ENCODE measurements around the gene DERA. TPM values are rescaled to one million over a fixed set of nuclear protein-coding genes. Genes with fewer than 3 reads are reported as not detected.
"Not testable (repeated sequence)": the region's sequence is repeated elsewhere in the genome, so short reads cannot be mapped to it uniquely, and the experiment has no call there.

DERA gene
- total RNA-seq: 22.4 TPM

DNA sequence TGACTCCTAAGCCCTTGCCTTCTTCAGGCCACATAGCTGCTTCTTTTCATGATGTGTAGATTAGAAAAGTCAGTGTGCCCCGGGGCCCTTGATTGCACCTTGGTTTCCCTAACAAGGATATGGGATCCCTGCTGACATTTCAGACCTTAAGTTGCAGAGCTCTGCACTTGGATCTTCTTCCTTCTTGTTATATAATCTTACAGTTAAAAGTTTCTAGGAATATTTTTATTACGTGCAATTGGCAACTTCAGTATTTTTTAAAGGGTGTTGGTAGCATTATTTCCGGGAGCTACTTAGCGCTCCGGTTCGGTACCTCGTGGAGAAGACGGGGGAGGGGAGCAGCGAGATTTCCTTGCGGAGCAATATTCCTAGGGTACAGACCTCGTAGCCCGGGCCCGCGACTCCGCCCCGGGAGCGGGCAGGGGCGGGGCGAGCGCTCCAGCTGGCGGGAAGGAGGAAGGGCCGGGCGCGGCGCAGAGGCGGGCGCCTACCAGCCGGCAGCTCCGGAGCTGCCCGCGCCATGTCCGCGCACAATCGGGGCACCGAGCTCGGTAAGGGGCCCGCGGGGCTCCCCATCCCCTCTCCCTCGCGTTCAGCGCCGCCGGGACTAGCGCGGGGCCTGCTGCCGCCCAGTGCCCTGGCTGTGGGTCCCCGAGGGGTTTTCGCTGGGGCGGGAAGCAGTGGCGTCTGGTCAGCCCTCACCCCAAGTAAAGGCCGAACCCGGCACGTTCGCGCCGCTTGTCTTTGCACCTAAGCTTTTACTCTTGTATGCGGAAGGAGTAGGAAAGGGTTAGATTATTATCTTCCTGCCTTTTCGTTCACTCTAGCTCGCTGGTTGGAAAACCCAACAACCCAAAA, at the start of gene DERA:
TSS of gene DERA (plus strand) at position 469 of the 858 bp plus-strand sequence. CDS start at position 521, 52 bp downstream.
- no peak for FAIRE-seq
- DNase-seq (ENCODE audit: low spot score in 2 of 2): peak; percentile 71 to 80

DNA sequence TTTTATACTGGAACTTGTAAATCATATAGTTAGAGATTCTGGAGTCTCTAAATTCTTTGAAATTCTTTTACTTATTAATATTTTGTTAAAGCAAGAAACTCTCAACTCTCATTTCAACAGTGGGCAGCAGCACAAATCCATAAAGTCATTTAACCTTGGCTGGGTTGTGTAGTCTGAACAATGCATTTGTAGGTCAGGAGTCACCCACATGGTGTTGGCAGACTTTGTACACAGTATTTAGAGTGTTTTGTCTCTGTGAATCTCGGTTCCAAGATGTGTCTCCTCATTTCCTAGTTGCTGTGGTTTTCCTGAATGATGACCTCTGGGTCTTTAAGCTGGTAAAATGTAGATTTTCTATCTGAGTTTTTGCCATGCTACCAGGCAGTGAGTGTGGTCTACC, 49.7 kb upstream of the DERA start:
- DNase-seq (ENCODE audit: low spot score in 2 of 2) (no peak), FAIRE-seq (no peak)

DNA sequence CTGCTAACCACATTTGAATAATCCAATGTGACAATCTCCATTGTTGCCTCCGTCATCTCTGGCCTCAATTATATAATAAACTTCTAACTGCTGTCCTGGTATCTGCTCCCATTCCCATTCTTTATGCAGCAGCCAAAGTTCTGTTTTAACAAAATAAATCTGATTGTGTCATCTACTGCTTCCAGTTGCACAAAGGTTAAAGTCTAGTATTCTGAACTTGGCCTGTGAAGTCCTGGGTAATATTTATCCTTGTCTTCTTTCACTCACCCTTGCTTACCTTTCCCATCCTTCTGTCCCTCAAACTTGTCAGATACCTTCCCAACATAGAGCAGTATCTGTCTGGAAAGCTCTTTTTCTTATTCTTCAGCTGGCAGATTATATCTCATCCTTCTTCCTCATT, 48.3 kb upstream of the DERA start:
- FAIRE-seq (no peak), DNase-seq (ENCODE audit: low spot score in 2 of 2) (no peak)

DNA sequence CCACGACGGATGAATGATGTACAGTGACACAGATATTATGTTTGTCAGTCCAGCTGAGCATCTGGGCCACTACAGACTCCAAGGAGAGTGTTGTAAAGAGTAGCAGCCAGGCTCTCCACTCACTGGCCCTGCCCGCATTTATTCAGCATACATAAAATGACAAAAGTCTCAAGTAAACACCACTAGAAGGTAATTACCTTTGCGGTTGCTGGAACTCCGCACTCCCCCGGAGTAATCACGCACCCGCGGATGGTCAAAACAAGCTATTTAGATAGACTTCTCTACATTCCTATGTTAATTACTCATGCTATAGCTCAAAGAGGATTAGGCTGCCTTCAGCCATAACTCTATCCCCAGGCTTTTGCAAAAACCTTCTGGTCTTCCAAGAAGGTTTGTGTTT, 47.8 kb upstream of the DERA start:
- FAIRE-seq (no peak), DNase-seq (ENCODE audit: low spot score in 2 of 2) (no peak)

DNA sequence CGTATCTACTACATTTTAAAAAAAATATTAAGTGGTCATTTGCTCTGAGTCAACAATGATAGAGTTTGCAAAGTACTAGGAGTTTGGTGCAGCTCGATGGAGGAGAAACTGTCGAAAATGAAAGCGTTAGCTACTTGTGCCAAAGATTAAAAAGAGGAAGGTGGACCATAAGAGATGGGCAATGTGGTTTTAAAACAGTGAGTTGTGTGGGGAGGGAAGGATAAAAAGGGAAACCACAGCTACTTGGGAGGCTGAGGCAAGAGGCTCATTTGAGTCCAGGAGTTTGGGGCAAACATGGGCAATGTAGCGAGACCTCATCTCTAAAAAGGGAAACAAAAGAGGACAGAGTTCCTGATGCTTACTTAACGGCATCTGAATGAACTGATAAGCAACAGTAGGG, 47.1 kb upstream of the DERA start:
- no peak for FAIRE-seq

DNA sequence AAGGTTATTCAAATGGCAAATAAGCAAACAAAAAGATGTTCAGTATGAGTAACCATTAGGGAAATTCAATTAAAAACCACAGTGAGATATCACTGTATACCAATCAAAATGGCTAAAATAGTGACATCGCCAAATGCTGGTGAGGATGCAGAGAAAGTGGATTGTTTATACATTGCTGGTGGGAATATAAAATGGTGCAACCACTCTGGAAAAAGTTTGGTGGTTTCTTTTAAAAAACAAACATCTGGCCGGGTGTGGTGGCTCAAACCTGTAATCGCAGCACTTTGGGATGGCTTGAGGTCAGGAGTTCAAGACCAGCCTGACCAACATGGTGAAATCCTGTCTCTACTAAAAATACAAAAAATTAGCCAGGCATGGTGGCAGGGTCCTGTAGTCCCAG, 42.9 kb upstream of the DERA start:
- no peak for FAIRE-seq
- DNase-seq (ENCODE audit: low spot score in 2 of 2): no peak

More for the DNA sequence above, 47.1 kb upstream of the DERA start:
- DNase-seq (ENCODE audit: low spot score in 2 of 2): no peak

DNA sequence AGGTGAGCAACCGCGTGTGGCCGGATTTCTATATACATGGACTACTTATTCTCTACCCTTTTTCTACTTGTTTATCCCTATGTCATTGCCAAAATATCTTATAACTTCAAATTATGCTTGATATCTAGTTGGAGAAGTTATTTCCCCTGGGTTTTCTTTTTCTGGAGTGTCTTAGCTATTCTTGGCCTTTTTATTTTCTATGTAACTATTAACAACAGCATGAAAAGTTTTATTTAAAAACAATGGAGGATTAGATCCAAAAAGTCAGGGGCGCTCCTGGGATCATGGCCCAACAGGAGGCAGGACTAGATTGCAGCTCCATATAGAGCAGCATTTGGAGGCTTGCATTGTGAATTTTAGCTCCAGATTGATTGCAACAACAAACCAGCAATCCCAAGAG, 37.6 kb upstream of the DERA start:
- FAIRE-seq: no peak
- DNase-seq (ENCODE audit: low spot score in 2 of 2): no peak

DNA sequence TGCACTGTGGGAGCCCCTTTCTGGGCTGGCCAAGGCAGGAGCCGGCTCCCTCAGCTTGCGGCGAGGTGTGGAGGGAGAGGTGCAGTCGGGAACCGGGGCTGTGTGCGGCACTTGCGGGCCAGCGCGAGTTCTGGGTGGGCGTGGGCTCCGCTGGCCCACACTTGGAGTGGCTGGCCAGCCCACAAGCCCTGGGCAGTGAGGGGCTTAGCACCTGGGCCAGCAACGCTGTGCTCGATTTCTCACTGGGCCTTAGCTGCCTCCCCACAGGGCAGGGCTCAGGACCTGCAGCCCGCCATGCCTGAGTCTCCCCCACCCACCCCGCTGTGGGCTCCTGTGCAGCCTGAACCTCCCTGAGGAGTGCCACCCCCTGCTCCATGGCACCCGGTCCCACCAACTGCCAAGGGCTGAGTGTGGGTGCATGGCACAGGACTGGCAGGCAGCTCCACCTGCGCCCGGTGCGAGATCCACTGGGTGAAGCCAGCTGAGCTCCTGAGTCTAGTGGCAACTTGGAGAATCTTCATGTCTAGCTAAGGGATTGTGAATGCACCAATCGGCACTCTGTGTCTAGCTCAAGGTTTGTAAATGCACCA, 36.5 kb upstream of the DERA start:
- not testable (repeated sequence) for DNase-seq (ENCODE audit: low spot score in 2 of 2); FAIRE-seq

DNA sequence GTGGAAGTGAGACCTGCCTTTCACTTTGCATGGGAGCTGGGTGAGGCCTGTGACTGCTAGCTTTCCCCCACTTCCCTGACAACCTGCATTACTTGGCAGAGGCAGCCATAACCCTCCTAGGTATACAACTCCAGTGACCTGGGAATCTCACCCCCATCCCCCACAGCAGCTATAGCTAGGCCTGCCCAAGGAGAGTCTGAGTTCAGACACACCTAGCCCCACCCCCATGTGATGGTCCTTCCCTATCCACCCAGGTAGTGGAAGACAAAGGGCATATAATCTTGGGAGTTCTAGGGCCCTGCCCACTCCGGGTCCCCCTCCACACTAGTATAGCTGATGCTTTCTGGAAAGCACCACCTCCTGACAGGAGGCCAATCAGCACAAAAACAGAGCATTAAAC, 35.3 kb upstream of the DERA start:
- DNase-seq (ENCODE audit: low spot score in 2 of 2) (no peak), FAIRE-seq (no peak)

DNA sequence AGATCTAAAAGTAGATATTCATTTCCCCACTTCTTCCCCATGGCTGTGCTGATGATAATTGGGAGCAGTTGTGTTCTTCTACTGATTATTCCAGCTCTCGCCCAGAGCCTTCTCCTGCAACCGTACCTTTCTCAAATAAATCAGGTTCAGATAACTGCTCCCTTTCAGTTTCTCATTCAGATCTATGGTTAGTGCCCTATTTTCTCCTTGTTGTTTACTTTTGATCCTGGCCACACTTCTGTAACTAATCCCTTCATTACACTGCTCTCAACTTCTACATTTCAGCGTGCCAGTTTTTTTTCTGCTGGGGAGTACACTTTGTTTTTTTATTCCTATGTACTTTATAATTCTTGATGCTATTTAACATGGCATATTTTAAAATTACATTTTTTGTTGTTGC, 31.7 kb upstream of the DERA start:
- FAIRE-seq (no peak), DNase-seq (ENCODE audit: low spot score in 2 of 2) (no peak)

DNA sequence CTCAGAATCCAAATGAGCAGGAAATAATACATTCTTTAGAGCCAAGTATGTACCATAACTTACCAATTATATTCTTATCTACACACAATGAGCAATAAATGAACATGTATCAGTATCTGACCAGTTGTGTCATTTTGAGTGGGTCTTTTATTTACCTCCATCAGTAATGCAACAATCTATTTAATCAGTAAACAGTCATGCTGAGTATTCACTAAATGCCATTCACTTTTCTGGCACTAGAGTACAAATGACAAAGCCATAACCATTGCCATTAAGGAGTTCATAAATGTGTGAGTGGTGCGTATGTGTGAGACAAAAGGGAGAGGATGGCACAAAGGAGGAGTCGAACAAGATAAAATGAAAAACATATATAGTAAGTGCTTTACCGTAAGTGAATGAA, 30.4 kb upstream of the DERA start:
- FAIRE-seq (no peak), DNase-seq (ENCODE audit: low spot score in 2 of 2) (no peak)

DNA sequence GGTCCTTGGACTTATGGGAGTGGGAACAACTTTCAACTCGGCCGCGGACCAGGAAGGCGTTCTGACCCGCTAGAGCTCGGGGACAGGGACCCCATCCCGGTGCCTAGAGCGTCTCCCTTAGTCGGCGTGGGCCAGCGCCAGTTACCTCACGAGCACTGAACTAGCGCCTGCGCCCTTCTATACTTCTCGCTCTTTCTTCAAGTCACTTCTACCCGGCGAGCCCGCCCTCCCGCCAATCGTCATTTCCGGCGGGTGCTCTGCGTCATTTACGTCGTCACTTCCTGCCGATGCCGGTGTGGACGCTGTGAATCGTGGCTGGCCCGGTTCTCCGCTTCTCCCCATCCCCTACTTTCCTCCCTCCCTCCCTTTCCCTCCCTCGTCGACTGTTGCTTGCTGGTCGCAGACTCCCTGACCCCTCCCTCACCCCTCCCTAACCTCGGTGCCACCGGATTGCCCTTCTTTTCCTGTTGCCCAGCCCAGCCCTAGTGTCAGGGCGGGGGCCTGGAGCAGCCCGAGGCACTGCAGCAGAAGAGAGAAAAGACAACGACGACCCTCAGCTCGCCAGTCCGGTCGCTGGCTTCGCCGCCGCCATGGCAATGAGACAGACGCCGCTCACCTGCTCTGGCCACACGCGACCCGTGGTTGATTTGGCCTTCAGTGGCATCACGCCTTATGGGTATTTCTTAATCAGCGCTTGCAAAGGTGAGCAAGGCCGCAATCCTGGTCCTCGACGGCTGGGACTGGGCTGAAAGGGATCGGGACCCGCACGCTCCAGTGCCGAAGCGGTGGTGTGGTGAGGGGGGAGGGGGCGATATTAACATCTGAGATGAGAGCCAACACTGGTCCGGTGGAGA, 28.8 kb upstream of the DERA start, which contains the start of gene STRAP:
TSS of gene STRAP (plus strand) at position 270 of the 854 bp plus-strand sequence. CDS start at position 591, 321 bp downstream.
- FAIRE-seq (peak; percentile 64), DNase-seq (ENCODE audit: low spot score in 2 of 2) (peak; percentile 80 to 92)

DNA sequence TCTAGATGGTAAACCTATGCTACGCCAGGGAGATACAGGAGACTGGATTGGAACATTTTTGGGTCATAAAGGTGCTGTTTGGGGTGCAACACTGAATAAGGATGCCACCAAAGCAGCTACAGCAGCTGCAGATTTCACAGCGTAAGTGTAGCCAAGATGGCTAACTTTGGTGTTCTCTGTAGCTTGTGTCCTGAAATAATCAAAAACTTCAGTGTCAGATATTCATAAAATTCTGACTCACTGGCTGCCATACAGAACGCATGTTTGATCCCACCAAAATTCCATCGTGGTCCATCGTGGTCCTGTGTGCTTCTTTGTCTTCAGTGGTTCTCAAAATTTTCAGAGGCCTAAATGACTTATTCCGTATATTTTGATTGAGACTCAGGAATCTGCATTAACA, 27.6 kb upstream of the DERA start:
- FAIRE-seq: no peak
- no peak for DNase-seq (ENCODE audit: low spot score in 2 of 2)

DNA sequence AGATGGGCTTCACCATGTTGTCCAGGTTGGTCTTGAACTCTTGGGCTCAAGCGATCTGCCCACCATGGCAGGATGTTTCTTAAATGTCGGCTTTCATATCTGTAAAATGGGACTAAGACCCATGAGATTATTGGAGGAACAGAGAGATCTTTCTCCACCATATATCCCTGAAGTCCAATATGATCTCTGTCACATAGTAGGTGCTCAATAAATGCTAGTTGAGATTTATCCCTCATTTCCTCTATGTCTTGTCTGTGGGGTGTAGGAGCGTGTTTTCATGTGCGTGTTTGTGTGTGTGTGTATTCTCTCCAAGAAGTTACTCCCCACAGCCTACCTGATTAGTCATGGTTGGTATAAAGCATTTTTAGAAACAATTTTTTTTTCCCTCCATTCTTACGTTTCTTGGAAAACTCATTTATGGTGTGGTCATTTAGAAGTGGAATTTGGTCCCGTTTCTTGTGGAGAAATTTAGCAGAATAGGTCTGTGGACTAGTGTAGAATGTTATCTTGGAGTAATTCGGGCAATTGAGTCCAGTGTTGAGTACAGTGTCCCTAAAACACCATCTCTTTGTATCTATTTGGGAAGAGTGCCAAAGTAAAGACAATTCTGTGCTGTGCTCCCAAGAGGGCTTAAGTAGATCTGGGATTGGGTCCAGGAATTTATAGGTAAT, 24.6 kb upstream of the DERA start:
- no peak for DNase-seq (ENCODE audit: low spot score in 2 of 2)
- no peak for FAIRE-seq

DNA sequence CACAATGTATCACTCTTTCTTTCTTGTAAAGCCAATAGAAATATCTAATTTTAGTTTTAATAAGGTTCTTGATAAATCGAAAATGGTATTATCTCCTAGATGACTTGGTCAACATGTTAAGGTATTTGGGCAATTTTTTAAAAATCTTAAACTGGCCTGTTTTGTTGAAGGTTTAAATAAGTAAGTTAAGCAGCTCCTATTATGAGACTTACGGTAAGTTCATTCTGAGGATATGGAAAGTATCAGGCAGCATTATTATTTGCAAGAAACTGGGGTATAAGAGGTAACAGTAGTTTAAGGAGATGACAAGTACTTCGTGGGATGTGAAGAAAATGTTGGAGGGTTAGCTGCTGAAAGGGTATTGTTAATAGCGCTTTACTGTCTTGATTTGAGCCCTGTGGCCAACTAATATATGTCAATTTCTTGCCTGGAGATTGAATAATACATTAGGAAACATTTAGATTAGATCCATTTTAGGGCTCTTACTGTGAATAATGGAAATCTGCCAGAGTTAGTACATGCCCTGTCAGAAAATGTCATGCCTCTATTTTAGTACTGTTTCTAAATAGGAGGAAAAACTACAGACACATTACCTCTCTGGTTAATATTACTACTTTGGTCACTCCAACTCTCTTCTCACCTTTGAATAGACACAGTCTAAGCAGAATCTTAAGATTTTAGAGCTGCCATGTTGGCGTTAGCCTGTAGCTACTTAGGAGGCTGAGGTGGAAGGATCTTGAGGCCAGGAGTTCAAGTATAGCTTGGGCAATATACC, 23.9 kb upstream of the DERA start:
- no peak for DNase-seq (ENCODE audit: low spot score in 2 of 2)

DNA sequence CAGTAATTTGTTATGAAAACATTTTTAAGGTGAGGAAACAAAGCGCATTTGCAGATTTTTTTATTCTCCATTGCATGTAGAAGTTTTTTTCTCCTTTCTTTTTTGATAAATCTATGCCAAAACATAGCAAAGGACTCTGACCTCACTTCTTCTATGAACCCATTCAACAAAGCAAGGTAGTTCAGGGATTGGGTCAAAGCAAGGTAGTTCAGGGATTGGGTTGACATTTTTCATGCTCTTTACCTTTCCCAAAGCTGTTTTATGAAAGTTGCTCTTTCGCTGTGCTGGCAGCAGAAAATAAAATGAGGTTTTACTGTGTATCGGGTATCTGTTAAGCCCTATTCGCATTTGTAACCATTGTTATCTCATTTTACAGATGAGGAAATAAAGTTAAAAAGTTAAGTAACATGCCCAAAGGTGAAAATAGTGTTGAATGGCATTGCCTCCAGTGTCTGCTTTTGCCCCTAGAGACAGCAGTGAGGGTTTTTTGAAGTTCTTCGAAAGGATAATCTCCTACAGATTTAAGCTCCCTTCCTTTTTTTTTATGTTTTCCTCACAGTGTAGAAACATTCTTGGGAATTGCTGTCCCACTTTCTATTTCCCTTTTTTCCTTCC, 18.4 kb upstream of the DERA start:
- no peak for FAIRE-seq
- DNase-seq (ENCODE audit: low spot score in 2 of 2): no peak

More for the DNA sequence above, 23.9 kb upstream of the DERA start:
- no peak for FAIRE-seq

DNA sequence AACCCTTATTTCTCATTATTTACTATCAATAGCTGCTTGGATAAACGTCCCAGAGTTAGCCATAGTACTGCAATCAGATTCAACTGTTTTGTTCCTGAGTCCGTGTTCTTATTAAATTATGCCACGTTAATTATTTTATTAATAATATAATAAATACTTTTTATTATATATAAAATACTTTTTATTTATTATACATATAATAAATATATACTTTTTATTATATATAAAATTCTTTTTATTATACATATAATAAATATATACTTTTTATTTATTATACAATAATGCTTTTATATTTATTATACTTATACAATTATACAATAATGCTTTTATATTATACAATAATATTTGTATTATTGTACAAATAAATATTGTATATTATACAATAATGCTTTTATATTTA, 17.9 kb upstream of the DERA start:
- FAIRE-seq (peak; percentile 99), DNase-seq (ENCODE audit: low spot score in 2 of 2) (no peak)

DNA sequence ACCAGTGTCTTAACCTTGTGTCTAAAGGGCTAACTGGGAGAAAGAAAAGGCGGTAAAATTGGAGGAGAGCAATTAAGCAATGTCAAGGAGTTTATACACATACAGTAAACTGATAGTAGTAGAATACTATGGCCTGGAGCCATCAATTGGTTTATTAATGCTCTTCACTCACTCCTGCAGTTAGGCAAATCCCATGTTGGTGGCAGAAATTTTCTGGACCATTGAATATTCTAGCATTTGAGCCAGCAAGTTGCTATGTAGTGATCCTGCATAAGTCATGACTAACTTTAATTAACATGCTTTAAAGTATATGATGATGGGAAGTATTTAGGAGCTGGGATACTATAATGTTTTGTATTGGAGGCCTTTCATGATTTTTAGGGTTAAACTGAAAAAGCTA, 14.3 kb upstream of the DERA start:
- DNase-seq (ENCODE audit: low spot score in 2 of 2): no peak
- no peak for FAIRE-seq

DNA sequence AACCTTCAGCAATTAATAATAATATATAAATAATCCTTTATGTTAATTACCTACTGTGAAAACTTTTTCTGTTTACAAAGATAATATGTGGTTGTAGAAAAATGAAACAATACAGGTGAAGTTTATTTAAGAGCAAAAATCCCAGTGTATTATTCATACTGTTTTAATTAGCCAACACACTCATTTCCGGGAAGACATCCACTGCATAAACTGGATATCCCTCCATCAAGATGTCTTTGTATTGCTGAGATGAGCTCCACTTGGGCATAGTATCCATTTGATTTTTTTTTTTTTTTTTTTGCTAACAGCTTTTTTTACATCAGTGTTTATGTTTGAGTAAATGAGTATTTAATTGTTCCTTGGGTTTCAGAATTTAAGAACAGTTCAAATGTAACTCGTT, 13.7 kb upstream of the DERA start:
- DNase-seq (ENCODE audit: low spot score in 2 of 2): no peak
- peak; percentile 56 for FAIRE-seq
